Glomerular endothelial cell (primary cell): ENCODE data around the gene SLC35F5. TPM values are rescaled to one million over a fixed set of nuclear protein-coding genes. Genes with fewer than 3 reads are reported as not detected.
"Not testable (repeated sequence)": the region's sequence is repeated elsewhere in the genome, so short reads cannot be mapped to it uniquely, and the experiment has no call there.

Experiments used
- DNase-seq: peaks from one replicate; pipeline ENCODE4 v3.0.0-alpha.2; 2011; ENCODE audit warnings: low read depth, low spot score; ENCODE audit errors: extremely low read depth
- total RNA-seq: library from RNA; depleted of rRNA; stranded (reverse); fragments of >200 nt; gene quantifications from 2 replicates; pipeline ENCODE4 v1.2.3, GENCODE V29; 2015

Gene SLC35F5, protein sequence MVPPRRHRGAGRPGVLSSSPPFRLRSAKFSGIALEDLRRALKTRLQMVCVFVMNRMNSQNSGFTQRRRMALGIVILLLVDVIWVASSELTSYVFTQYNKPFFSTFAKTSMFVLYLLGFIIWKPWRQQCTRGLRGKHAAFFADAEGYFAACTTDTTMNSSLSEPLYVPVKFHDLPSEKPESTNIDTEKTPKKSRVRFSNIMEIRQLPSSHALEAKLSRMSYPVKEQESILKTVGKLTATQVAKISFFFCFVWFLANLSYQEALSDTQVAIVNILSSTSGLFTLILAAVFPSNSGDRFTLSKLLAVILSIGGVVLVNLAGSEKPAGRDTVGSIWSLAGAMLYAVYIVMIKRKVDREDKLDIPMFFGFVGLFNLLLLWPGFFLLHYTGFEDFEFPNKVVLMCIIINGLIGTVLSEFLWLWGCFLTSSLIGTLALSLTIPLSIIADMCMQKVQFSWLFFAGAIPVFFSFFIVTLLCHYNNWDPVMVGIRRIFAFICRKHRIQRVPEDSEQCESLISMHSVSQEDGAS
- 56.8 and 60.3 TPM in 2 replicates for total RNA-seq

GRCh38 chr2:113756355-113757137 is at the start of gene SLC35F5:
Gene SLC35F5, minus strand, starts transcription at chr2:113756642. Its CDS starts 233 bp downstream, at chr2:113756409.
- no peak for DNase-seq

GRCh38 chr2:113799375-113799774 is 42.9 kb upstream of the SLC35F5 start:
- DNase-seq, result no peak

- DNase-seq, result no peak
These were observed 40.8 kb upstream of the SLC35F5 start for GRCh38 chr2:113797237-113797636.

DNA sequence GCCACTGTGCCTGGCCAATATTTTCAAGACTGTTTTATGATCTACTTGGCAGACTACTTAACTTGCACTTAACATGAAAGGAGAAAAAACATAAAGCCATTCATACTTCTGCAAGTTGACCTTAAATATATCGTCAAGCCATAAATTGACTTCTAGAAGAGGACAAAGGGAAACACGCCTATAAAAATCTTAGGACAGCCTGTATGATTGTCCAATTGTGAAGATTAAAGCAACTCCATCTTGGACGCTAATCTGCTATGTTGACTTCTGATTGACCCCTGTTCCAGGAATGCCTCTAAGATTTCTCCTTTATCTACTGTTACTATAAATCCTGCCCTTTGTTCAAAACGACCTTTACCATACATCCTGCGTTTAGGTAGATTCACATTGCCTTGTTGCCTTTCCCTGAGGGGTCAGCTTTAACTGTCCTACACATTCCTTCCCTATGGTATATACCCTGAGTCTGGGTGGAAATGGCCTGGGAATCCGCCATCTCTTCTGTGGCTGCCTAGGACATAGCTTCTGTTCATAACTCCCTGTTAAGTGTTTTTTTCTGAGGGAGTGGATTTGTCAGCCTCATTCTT is 40.2 kb upstream of the SLC35F5 start:
- no peak for DNase-seq

- no peak for DNase-seq
These were observed 39.0 kb upstream of the SLC35F5 start for GRCh38 chr2:113795405-113795920.

GRCh38 chr2:113791697-113792590 is 35.5 kb upstream of the SLC35F5 start:
- no peak for DNase-seq

DNA sequence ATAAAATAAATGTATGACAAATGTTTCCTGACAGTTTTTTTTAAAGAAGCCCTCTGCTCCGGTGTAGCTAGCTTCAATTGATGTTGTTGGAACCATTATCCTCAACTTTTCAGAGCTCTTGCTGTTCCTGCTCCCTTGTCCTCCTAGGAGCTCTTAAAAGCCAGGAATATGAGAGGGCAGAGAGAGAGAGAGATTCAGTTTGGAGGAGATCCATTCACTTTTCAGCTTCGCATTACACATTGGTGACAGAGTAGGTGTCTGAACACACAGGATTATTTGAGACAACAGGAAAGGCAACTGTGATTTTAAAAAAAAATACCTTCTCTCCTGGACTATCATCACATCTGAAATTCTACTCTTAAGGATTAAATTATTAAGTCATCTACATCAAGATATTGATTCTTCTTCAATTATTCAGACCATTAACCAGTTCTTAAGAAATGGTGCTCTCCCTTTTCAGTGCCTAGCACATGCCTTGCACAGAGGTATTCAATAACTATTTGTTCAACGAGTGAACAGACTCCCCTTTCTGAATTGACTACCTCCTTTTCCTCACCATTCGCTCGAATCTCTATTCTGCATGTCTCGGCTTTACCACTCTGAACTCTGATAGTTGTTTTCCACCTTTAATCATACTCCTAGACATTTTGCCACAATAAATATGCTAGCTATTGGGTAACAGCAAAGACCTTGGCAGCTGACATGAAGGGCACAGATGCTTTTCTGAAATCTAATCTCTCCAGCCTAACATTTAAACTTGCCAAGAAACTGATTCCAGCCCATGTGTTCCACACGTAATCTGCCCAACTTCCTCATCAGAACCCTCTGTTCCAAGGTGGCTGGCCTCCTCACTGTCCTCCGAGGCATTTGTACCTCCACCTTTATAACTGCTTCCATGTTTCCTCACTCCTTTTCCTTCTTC is 28.6 kb upstream of the SLC35F5 start:
- no peak for DNase-seq

- DNase-seq, result no peak
These were observed 24.0 kb upstream of the SLC35F5 start for GRCh38 chr2:113780472-113780871.

DNA sequence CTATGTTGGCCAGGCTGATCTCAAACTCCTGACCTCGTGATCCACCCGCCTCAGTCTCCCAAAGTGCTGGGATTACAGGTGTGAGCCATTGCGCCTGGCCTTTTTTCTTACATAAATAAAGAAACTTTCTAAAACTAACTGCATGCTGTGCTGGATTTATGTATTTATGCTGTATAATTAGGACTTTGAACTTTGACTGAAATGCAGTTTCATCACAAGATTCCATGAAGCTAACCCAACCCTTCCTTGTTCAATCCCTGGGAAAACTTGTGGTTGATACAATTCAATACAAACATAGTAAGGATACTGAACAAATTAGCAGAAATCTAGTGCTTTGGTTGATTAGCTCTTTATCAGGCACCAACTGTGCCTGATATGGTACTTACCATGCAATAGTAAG is 20.9 kb upstream of the SLC35F5 start:
- no peak for DNase-seq

- DNase-seq, result no peak
These were observed 20.5 kb upstream of the SLC35F5 start for GRCh38 chr2:113776949-113777348.

GRCh38 chr2:113774616-113775015 is 18.2 kb upstream of the SLC35F5 start:
- DNase-seq, result not testable (repeated sequence)

DNA sequence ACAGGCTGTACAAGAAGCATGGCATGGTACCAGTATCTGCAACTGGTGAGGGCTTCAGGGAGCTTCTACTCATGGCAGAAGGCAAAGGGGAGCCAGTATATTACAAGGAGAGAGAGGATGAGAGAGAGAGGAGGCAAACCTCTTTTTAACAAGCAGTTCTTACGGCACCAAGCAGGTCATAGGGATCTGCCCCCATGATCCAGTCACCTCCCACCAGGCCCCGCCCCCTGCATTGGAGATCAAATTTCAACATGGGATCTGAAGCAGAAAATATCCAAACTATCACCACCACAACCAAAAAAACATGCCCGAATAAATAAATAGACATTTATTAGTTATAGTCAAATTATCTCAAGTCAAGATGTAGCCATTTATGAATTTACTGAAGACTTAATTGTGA is 14.5 kb upstream of the SLC35F5 start:
- no peak for DNase-seq

DNA sequence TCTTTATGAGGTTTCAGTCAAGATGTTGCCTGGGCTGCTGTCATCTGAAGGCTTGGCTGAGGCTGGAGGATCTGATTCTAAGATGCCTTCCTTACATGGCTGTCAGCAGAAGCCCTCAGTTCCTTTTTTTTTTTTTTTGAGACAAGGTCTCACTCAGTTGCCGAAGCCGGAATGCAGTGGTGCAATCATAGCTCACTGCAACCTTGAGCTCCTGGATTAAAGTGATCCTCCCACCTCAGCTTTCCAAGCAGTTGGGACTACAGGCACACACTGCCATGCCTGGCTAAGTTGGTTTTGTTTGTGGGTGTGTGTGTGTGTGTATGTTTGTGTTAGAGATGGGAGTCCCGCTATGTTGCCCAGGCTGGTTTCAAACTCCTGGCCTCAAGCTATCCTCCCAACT is 13.1 kb upstream of the SLC35F5 start:
- no peak for DNase-seq

GRCh38 chr2:113768770-113769169 is 12.3 kb upstream of the SLC35F5 start:
- no peak for DNase-seq

DNA sequence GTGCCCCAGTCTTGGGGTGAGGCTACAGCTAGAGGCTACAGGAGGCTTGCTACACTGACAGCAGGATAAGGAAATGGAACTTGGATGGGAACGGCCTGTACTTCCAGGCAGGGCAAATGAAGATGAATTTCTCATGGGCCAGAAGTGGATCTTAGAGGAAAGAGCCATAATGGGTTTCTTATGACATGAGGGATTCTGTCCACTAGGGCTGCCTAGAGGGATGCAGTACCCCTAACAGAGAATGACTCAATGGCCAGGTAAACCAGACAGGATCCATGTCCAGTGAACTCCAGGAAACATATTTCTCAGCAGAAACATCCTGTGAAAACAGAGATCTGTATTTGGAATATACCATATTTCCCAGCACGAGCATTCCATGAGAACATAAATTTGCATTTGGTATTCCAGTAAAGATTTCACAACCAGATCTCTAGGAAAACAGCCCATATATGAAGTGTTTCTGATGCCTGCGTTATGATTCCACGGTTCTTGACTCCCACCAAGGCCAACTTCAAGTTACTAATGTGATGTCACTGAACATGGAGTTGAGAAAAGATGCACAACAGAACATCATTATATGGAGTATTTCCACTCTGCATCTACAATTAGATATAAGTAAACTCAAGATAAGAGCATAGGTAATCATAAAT is 11.5 kb upstream of the SLC35F5 start:
- no peak for DNase-seq

- DNase-seq, result no peak
These were observed 8.8 kb upstream of the SLC35F5 start for GRCh38 chr2:113765276-113765675.

GRCh38 chr2:113762377-113763118 is 6.1 kb upstream of the SLC35F5 start:
- DNase-seq, result no peak

GRCh38 chr2:113760400-113760799 is 4.0 kb upstream of the SLC35F5 start:
- no peak for DNase-seq
